SK-N-SH treated with all-trans-retinoic acid at 6 μM for 48 hours (cell line): ENCODE data around the gene CWC27.

Experiments
- CSRNP3 ChIP-seq: fragments of 250-450 bp; sonication (Bioruptor Pico); IDR thresholded peaks from 2 replicates; pipeline ENCODE4 v1.5.1; 2021; ENCODE audit warnings: mild to moderate bottlenecking, moderate library complexity
- RARB ChIP-seq: fragments of 250-450 bp; sonication (Bioruptor Pico); IDR thresholded peaks from 2 replicates; pipeline ENCODE4 v1.8.0; 2021; ENCODE audit warnings: mild to moderate bottlenecking, moderate library complexity
- SNAI2 ChIP-seq: fragments of 250-450 bp; sonication (Bioruptor Pico); IDR thresholded peaks from 2 replicates; pipeline ENCODE4 v1.5.0; 2020; ENCODE audit warnings: mild to moderate bottlenecking, moderate library complexity
- ZFP3 ChIP-seq: fragments of 250-450 bp; sonication (Bioruptor Pico); IDR thresholded peaks from 2 replicates; pipeline ENCODE4 v1.5.0; 2020; ENCODE audit warnings: mild to moderate bottlenecking, moderate library complexity
- ZFP30 ChIP-seq: fragments of 450-650 bp; formaldehyde crosslinking; IDR thresholded peaks from 2 replicates; pipeline ENCODE4 v1.5.0; 2022; ENCODE audit warnings: mild to moderate bottlenecking, moderate library complexity
- ZNF70 ChIP-seq: fragments of 450-650 bp; formaldehyde crosslinking; IDR thresholded peaks from 2 replicates; pipeline ENCODE4 v1.5.0; 2020; ENCODE audit warnings: mild to moderate bottlenecking, moderate library complexity
- TF ChIP-seq, protein P1 (sequence below): fragments of 250-450 bp; sonication (Bioruptor Pico); IDR thresholded peaks from 2 replicates; pipeline ENCODE4 v1.8.0; 2021; ENCODE audit warnings: low read depth, mild to moderate bottlenecking, moderate library complexity, borderline replicate concordance
- TF ChIP-seq, protein P2 (sequence below): fragments of 250-450 bp; sonication (Bioruptor Pico); IDR thresholded peaks from 2 replicates; pipeline ENCODE4 v1.8.0; 2020; ENCODE audit warnings: mild to moderate bottlenecking, moderate library complexity, borderline replicate concordance

DNA sequence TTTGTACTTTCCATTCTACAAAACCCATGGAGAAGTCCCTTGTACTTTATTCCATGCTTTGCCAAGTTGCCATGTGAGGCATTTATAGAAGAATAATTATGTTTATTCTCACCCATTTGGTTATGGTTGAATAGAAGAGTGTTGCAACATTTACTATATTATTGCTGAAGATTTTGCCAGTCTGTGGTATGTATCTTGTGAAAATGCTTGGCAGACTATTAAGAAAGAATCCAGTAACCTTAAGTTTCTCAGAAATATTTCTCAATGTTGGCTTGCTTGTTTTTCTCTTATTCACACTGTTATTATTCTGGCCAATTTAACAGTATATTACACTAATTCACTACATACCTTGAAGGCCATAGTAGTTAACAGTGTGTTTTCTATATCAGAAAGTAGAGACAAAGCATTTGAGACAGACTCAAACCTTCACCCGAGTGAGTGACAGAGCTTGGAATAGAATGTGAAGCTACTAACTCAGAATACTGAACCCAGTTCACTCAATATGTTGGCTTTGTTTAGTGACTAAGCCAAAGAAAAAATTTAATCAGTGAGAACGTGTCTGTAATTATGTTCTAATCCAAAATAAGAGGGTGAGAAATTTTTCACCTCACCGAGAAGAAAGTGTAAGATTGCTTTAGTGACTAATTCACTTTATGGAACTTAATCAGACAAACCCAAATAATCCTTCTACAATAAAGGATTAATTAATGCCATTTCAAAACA, 184.4 kb downstream of the CWC27 start:
- TF ChIP-seq, protein P1, sequence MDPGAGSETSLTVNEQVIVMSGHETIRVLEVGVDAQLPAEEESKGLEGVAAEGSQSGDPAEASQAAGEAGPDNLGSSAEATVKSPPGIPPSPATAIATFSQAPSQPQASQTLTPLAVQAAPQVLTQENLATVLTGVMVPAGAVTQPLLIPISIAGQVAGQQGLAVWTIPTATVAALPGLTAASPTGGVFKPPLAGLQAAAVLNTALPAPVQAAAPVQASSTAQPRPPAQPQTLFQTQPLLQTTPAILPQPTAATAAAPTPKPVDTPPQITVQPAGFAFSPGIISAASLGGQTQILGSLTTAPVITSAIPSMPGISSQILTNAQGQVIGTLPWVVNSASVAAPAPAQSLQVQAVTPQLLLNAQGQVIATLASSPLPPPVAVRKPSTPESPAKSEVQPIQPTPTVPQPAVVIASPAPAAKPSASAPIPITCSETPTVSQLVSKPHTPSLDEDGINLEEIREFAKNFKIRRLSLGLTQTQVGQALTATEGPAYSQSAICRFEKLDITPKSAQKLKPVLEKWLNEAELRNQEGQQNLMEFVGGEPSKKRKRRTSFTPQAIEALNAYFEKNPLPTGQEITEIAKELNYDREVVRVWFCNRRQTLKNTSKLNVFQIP (CRISPR knock-in tag): no peak
- TF ChIP-seq RARB (CRISPR knock-in tag) (no peak), ZFP30 (CRISPR knock-in tag) (no peak), ZFP3 (CRISPR knock-in tag) (no peak), SNAI2 (CRISPR knock-in tag) (no peak), ZNF70 (CRISPR knock-in tag) (no peak), CSRNP3 (no peak)
- TF ChIP-seq, protein P2, sequence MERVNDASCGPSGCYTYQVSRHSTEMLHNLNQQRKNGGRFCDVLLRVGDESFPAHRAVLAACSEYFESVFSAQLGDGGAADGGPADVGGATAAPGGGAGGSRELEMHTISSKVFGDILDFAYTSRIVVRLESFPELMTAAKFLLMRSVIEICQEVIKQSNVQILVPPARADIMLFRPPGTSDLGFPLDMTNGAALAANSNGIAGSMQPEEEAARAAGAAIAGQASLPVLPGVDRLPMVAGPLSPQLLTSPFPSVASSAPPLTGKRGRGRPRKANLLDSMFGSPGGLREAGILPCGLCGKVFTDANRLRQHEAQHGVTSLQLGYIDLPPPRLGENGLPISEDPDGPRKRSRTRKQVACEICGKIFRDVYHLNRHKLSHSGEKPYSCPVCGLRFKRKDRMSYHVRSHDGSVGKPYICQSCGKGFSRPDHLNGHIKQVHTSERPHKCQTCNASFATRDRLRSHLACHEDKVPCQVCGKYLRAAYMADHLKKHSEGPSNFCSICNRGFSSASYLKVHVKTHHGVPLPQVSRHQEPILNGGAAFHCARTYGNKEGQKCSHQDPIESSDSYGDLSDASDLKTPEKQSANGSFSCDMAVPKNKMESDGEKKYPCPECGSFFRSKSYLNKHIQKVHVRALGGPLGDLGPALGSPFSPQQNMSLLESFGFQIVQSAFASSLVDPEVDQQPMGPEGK (CRISPR knock-in tag): no peak
